ENCODE data around the gene GRAP.
"Not testable (repeated sequence)": the region's sequence is repeated elsewhere in the genome, so short reads cannot be mapped to it uniquely, and the experiment has no call there.

GRAP gene

DNA sequence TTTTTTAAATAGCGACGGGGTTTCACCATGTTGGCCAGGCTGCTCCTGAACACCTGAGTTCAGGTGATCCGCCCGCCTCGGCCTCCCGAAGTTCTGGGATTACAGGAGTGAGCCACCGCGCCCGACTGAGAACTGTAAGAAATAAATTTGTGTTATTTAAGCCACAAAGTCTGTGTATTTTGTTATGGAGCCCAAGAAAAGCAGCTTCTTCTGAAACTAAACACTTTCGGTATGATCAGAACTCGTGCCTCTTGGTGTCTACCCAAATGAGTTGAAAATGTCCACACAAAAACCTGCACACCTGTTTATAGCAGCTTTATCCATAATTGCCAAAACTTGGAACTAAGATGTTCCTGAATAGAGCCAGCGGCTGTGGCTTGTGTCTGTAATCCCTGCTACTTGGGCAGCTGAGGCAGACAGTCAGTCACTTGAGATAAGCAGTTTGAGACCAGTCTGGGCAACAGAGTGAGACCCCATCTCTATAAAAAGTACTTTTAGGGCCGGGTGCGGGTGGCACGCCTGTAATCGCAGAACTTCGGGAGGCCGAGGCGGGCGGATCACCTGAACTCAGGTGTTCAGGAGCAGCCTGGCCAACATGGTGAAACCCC is 16.1 kb upstream of the GRAP start:
- not testable (repeated sequence) for H4K20me1 ChIP-seq, H3K4me2 ChIP-seq

DNA sequence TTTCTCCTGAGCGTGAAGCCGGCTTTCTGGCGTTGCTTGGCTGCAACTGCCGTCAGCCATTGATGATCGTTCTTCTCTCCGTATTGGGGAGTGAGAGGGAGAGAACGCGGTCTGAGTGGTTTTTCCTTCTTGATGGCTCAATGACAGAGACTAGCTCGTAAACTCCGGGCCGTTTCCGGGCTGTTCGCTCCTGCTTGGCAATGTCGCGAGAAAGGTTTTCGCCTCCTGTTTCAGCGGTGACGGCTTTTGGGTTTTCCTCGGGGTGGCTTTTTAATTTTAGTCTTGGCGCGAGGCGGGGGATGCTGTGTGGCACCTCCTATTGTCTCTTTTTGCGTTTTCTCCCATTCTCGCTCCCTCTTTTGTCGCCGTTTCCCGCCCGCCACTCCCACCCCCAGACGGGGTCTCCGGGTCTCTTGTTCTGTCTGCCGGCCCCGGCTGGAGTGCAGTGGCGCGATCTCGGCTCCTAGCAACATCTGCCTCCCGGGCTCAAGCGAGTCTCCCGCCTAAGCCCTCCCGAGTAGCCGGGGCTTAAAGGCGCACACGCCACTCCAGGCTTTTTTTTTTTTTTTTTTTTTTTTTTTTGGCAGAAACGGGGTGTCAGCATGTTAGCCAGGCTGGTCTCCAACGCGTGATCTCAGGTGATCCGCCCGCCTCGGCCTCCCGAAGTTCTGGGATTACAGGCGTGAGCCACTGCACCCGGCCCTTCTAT is 15.4 kb upstream of the GRAP start:
- H3K4me3 ChIP-seq: not testable (repeated sequence)

More for the DNA sequence above, 16.1 kb upstream of the GRAP start:
- not testable (repeated sequence) for H3K27ac ChIP-seq; H3K27me3 ChIP-seq; H3K9me3 ChIP-seq (replicated peaks in 1 of 11); H3K4me3 ChIP-seq; H3K9ac ChIP-seq; H3K4me1 ChIP-seq; H3K36me3 ChIP-seq

DNA sequence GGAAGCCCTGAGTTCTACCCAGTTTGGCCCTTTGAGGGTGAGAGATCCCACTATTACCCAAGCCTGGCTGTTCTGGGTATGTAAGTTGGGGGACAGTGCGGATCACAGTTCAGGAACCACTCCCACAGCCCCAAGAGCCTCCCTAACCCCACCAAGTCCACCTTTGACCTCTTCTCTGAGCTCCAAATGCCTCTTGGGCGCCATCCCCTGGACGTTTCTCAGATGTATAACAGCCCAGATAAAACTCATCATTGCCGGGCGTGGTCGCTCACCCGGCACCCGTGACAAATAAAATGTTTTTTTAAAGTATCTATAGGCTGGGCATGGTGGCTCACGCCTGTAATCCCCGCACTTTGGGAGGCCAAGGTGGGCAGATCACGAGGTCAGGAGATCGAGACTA is 8.7 kb upstream of the GRAP start:
- H3K27me3 ChIP-seq; H3K27ac ChIP-seq; H3K36me3 ChIP-seq; H3K4me3 ChIP-seq; H4K20me1 ChIP-seq; H3K4me2 ChIP-seq; H3K9ac ChIP-seq; H3K4me1 ChIP-seq; H3K9me3 ChIP-seq (replicated peaks in 1 of 11): not testable (repeated sequence)

More for the DNA sequence above, 15.4 kb upstream of the GRAP start:
- H3K4me1 ChIP-seq; H3K27ac ChIP-seq; H4K20me1 ChIP-seq; H3K27me3 ChIP-seq; H3K4me2 ChIP-seq; H3K9ac ChIP-seq; H3K36me3 ChIP-seq; H3K9me3 ChIP-seq (replicated peaks in 1 of 11): not testable (repeated sequence)

DNA sequence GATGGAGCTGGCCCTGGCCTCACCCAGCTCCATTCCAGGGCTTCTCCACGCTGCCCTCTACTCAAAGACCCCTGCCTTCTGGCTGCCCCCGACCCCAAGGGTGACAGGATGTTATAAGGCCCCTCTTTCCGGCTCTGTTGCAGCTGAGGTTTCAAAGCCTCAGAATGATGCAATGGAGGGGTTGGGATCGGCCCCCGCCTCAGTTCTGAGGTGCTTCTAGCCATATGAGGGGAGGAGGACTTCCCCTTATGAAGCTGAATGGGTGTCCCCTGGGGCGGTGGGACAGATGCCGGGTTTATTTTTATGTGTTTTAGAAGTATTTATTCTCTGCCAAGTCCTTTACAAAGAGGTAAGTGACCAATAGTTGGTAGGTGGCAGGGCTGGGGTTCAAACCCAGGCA is 2.1 kb upstream of the GRAP start:
- H3K36me3 ChIP-seq; H3K9me3 ChIP-seq (replicated peaks in 1 of 11); H3K4me1 ChIP-seq; H3K27me3 ChIP-seq; H3K4me3 ChIP-seq; H4K20me1 ChIP-seq; H3K4me2 ChIP-seq: not testable (repeated sequence)
- H3K27ac ChIP-seq: peak overlapping the region in 6 of 11 experiments; percentile 44 to 69 (median 58); a peak in 8 of 22 replicates
- H3K9ac ChIP-seq: peak overlapping the region in 1 of 11 experiments; percentile 53; a peak in 1 of 22 replicates

DNA sequence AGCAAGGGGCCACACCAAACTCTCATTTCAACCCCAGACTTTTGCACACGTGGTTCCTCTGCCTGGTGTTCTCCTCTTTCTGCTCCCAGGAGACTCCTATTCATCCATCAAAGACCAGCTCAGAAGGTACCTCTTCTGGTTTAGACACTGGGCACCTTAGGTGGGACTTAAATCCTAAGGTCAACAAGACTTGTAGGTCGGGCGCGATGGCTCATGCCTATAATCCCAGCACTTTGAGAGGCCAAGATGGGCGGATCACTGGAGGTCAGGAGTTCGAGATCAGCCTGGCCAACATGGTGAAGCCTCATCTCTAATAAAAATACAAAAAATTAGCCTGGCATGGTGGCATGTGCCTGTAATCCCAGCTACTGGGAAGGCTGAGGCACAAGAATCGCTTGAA is 753 bp upstream of the GRAP start:
- Histone ChIP-seq H3K9ac (peak overlapping the region in 1 of 11 experiments; percentile 44; a peak in 1 of 22 replicates), H3K27ac (peak overlapping the region in 7 of 11 experiments; percentile 44 to 72 (median 57); a peak in 10 of 22 replicates)
- not testable (repeated sequence) for H3K4me2 ChIP-seq; H3K4me3 ChIP-seq; H3K27me3 ChIP-seq; H3K9me3 ChIP-seq (replicated peaks in 1 of 11); H3K36me3 ChIP-seq; H4K20me1 ChIP-seq; H3K4me1 ChIP-seq

DNA sequence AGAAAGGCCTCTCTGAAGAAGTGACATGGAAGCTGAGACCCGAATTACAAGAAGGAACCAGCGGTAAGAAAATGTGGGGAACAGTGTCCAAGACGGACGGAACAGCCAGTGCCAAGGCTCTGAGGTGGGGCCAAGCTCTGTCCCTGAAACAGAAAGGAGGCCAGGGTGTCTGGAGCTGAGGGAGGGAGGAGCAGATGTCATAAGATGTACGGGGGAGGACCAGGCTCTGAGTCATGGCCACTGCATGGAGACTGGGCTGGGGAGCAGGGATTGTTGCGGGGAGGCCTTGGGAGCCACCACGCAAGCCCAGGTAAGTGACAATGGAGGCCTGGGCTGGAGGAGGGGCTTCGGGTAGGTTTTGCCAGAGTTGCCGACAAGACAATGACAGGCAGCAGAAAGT is 2.1 kb downstream of the GRAP start:
- not testable (repeated sequence) for H4K20me1 ChIP-seq; H3K27ac ChIP-seq; H3K4me3 ChIP-seq; H3K4me2 ChIP-seq; H3K9me3 ChIP-seq (replicated peaks in 1 of 11); H3K36me3 ChIP-seq; H3K9ac ChIP-seq; H3K4me1 ChIP-seq; H3K27me3 ChIP-seq

DNA sequence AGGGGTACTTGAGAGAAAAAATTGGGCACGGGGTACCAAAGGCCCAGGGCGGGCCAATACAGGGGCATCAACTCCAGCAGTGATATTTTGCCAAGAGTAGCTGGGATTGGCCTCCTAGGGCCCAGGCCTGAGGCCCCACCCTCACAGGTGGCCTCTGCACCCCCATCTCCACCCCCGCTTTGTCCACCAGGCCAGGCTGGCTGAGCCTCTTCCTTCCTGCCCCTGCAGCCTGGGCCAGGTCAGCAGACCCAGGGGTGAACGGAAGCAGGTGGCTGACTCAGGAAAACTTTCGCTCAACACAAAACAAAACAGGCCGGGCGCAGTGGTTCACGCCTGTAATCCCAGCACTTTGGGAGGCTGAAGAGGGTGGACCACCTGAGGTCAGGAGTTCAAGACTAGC is 3.7 kb downstream of the GRAP start:
- H3K4me2 ChIP-seq: peak overlapping the region in 10 of 11 experiments; percentile 44 to 70 (median 62); a peak in 13 of 22 replicates
- not testable (repeated sequence) for H3K4me3 ChIP-seq, H4K20me1 ChIP-seq

DNA sequence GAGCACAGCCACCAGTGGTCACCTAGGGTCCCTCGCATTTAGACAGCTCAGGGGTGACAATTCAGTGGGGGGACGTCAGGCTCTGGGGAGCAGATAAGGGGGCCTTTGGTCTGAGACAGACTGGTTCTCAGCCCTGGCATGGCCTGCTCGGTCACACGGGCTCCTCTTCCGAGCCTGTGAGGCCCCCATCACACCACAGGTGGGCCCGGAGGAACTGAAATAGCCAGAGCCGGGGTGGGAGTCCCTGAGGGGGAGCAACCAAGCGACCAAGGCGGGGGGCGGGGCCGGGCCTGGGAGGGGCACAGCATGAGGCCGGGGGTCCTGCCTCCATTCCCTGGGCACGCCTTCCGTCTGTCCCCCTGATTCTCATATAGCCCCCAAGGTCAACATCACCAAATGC is 4.4 kb downstream of the GRAP start:
- H3K9me3 ChIP-seq (replicated peaks in 1 of 11); H3K4me3 ChIP-seq; H3K9ac ChIP-seq; H3K4me1 ChIP-seq; H3K27ac ChIP-seq; H3K27me3 ChIP-seq; H4K20me1 ChIP-seq; H3K4me2 ChIP-seq; H3K36me3 ChIP-seq: not testable (repeated sequence)

More for the DNA sequence above, 3.7 kb downstream of the GRAP start:
- not testable (repeated sequence) for H3K9ac ChIP-seq; H3K27me3 ChIP-seq; H3K9me3 ChIP-seq (replicated peaks in 1 of 11); H3K4me1 ChIP-seq; H3K27ac ChIP-seq; H3K36me3 ChIP-seq

DNA sequence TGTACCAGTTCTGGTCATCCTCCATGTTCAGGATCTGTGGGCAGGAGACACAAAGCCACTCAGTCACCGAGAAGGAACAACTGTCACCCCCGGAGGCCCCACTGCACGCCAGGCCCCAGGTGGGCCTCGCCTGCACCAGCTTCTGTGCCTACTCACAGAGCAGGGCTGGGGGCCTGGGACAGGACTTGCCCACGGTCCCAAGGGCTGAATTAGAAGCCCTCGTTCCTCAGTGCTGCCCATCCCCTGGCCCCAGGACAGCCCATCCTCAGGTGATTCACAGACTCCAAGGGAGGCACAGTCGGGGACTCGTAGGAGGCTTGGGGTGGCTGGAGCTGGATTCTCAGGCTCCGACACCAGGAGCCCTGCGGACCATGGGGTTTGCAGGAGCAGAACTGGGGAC is 4.9 kb downstream of the GRAP start:
- not testable (repeated sequence) for H3K9ac ChIP-seq; H3K4me2 ChIP-seq; H3K9me3 ChIP-seq (replicated peaks in 1 of 11); H3K4me1 ChIP-seq; H4K20me1 ChIP-seq; H3K4me3 ChIP-seq; H3K36me3 ChIP-seq; H3K27ac ChIP-seq; H3K27me3 ChIP-seq

DNA sequence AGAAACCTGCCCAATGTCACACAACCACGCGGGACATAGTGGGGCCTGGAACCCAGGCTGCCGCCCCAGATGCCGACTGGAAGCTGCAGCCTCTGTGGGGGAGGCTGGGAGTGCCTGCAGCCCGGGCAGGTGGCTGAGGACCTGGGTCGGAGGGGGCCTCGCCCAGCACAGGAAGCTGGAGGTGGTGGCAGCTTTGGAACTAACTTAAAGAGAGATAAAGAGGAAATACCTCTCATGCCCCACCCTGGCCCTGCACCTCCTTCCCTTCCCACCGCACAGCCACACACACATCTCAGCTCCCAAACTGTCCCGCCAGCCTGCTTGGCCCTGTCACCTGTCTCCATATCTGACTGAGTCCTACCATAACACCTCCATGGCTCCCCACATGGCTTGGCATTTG is 6.4 kb downstream of the GRAP start:
- H3K9me3 ChIP-seq (replicated peaks in 1 of 11); H3K4me2 ChIP-seq; H3K27me3 ChIP-seq; H3K4me3 ChIP-seq; H3K27ac ChIP-seq; H3K9ac ChIP-seq; H4K20me1 ChIP-seq; H3K36me3 ChIP-seq; H3K4me1 ChIP-seq: not testable (repeated sequence)

DNA sequence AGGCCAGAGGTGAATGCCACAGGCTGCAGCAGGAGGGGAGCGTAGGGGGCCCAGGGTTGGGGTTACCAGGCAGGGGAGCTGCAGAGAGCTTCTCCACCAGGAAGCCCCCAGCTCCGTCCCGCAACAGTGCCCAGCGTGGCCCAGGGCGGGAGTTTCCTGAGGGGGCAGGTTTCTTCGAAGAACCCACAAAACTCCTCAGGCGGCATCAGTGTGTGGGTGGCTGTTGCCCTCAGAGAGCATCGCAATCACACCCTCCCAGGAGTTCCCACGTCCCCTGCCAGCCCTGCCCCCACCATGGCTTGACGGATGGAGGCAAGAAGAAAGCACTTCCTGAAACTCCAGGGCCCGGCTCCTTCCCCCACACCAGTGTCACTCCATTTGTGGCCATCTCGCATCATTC is 8.0 kb downstream of the GRAP start:
- H4K20me1 ChIP-seq, H3K9ac ChIP-seq: not testable (repeated sequence)

DNA sequence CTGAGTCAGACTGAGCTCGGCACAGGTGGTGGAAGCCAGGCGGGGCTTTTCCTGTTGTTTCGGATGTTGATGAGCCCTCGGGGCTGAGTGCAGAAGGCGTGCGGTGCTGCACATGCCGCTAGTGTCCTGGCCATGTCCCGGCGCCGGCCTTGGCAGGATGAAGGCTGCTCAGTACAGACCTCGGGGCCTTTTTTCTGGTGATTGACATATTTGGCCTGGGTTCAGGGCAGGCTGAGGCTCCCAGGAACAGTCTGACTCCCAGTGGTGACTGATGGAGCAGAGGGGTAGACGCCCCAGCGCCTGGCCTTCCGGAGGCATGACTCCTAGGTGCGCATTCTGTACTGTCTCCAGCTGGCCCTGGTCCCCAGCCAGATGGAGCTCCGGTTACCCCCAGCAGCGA is 8.8 kb downstream of the GRAP start:
- H4K20me1 ChIP-seq; H3K9me3 ChIP-seq (replicated peaks in 1 of 11); H3K36me3 ChIP-seq; H3K4me3 ChIP-seq; H3K4me1 ChIP-seq; H3K27me3 ChIP-seq; H3K27ac ChIP-seq; H3K9ac ChIP-seq; H3K4me2 ChIP-seq: not testable (repeated sequence)

More for the DNA sequence above, 8.0 kb downstream of the GRAP start:
- H3K36me3 ChIP-seq; H3K9me3 ChIP-seq (replicated peaks in 1 of 11); H3K4me1 ChIP-seq; H3K4me2 ChIP-seq; H3K27me3 ChIP-seq; H3K27ac ChIP-seq; H3K4me3 ChIP-seq: not testable (repeated sequence)

DNA sequence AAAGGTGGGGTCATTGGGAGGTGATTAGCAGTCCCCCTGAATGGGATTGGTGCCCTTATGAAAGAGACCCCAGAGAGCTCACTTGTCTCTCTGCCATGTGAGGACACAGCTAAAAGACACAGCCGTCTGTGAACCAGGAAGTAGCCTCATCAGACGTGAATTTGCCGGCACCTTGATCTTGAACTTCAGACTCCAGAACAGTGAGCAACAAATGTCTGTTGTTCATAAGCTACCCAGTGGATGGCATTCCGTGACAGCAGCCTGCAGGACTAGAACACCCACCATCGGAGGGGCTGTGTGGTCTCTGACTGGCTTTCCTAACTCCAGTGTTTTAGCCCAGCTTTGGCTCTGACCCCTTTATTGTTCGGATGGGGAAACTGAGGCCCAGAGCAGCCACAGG is 9.2 kb downstream of the GRAP start:
- not testable (repeated sequence) for H3K4me1 ChIP-seq; H3K27ac ChIP-seq; H3K36me3 ChIP-seq; H3K9me3 ChIP-seq (replicated peaks in 1 of 11); H3K4me2 ChIP-seq; H3K4me3 ChIP-seq; H3K27me3 ChIP-seq; H3K9ac ChIP-seq; H4K20me1 ChIP-seq

DNA sequence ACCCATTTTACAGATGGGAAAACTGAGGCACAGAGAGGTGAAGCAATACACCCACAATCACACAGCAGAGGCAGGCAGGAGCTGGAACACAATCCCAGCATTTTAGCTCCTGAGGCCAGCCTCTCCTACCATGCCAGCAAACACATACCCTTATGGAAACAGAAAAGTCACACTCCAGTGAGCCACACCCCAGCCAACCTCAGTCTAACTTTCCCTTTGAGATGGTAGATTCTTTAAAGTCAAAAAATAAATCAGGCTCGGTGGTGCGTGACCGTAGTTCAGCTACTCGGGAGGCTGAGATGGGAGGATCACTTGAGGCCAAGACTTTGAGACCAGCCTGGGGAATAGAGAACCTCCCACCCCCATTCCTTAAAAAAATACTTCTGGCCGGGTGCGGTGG is 10.6 kb downstream of the GRAP start:
- not testable (repeated sequence) for H3K36me3 ChIP-seq; H3K27ac ChIP-seq; H3K4me3 ChIP-seq; H3K9me3 ChIP-seq (replicated peaks in 1 of 11); H3K9ac ChIP-seq; H3K27me3 ChIP-seq; H3K4me2 ChIP-seq; H4K20me1 ChIP-seq; H3K4me1 ChIP-seq

All from BLaER1 treated with 17β-estradiol and CSF1 and Interleukin-3, amounts not matched to agents 10 nM and 100 nM (cell line).